NCI-H2107 treated with DMSO at 0.1 percent for 48 hours (cell line): ENCODE measurements around the gene OSGEP.

Source experiments
- DNase-seq: peaks from one replicate; lab custom pipeline; 2025; ENCODE audit not compliant: unreplicated experiment; lab: John Stamatoyannopoulos, UW

Gene OSGEP

DNA sequence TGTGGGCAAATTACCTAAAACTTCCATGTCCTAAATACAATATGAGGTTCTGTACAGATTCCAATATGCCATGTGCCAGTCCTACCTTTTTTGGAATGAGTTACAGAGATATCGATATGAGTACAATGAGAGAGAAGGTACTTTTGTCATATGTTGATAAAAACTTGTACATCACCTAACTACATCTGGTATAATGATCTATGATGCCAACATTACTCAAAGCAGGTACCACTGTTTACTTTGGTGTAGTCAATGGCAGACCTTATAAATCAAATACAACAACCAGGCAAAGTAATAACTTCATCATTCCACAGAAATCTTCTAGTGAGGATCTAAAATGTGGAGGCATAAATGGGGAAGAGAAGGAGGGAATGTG is 54.0 kb downstream of the OSGEP start:
- no peak for DNase-seq

DNA sequence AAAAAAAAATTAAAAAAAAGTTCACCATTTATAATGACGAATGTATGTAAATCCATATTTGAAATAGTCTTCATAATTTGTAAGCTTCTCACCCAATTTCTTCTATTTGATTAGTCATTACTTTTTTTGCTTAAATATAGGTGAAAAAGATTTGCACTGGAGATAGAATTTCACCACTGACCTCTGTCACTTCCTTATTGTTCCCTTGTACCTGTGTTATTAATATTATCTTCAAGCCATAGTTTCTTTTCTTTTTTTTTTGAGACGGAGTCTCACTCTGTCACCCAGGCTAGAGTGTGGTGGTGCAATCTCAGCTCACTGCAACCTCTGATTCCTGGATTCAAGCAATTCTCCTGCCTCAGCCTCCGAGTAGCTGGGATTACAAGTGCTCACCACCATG is 57.1 kb downstream of the OSGEP start:
- no peak for DNase-seq
